NCI-H1930 (cell line): ENCODE results near the gene RITA1.
A peak's percentile ranks its signal among the peaks of the same experiment; 100 is the strongest.
"Not testable (repeated sequence)": the region's sequence is repeated elsewhere in the genome, so short reads cannot be mapped to it uniquely, and the experiment has no call there.

ENCODE experiments used
- DNase-seq, 2 experiments: peaks; one replicate each; lab custom pipeline; 2025; lab: John Stamatoyannopoulos, UW

The RITA1 gene

GRCh38 chr12:113203852-113204760 is 18.6 kb downstream of the RITA1 start:
- no peak for DNase-seq

GRCh38 chr12:113204804-113205203 is 19.3 kb downstream of the RITA1 start:
- DNase-seq, result no peak

GRCh38 chr12:113206802-113207201 is 21.3 kb downstream of the RITA1 start:
- DNase-seq, result not testable (repeated sequence)

GRCh38 chr12:113207613-113208040 is 22.1 kb downstream of the RITA1 start:
- no peak for DNase-seq

- no peak for DNase-seq
These were observed 22.8 kb downstream of the RITA1 start for GRCh38 chr12:113208041-113208934.

GRCh38 chr12:113211160-113211559 is 25.6 kb downstream of the RITA1 start:
- DNase-seq, result no peak

- DNase-seq, result no peak
These were observed 29.4 kb downstream of the RITA1 start for GRCh38 chr12:113214895-113215400.

- DNase-seq, result no peak
These were observed 30.5 kb downstream of the RITA1 start for GRCh38 chr12:113216027-113216426.

- DNase-seq, result no peak
These were observed 35.2 kb downstream of the RITA1 start for GRCh38 chr12:113220593-113221180.

GRCh38 chr12:113221181-113221996 is 35.9 kb downstream of the RITA1 start, which contains the start of gene TPCN1:
Gene TPCN1 (plus strand): TSS chr12:113221464. CDS start chr12:113226853, 5,389 bp downstream.
- peak; percentile 99 to 100 for DNase-seq

- no peak for DNase-seq
These were observed 36.6 kb downstream of the RITA1 start for GRCh38 chr12:113221997-113222729.

- no peak for DNase-seq
These were observed 37.4 kb downstream of the RITA1 start for GRCh38 chr12:113222730-113223531.

- no peak for DNase-seq
These were observed 39.4 kb downstream of the RITA1 start for GRCh38 chr12:113224955-113225354.

GRCh38 chr12:113226696-113227568 is 41.4 kb downstream of the RITA1 start:
- no peak for DNase-seq

- no peak for DNase-seq
These were observed 42.3 kb downstream of the RITA1 start for GRCh38 chr12:113227686-113228391.

GRCh38 chr12:113228394-113229028 is 43.0 kb downstream of the RITA1 start:
- no peak for DNase-seq
